Hematopoietic multipotent progenitor cell (in vitro differentiated cells): ENCODE data around the gene TCTN1. TPM values are rescaled to one million over a fixed set of nuclear protein-coding genes. Genes with fewer than 3 reads are reported as not detected.

Source experiments
- DNase-seq, 3 donors: peaks; one replicate each; pipeline ENCODE4 v3.0.0-alpha.2; 2011 to 2015; ENCODE audit warnings: low read depth in 2 of 3, low spot score in 2 of 3
- total RNA-seq: library from RNA; depleted of rRNA; stranded (reverse); fragments of >200 nt; gene quantifications from one replicate; pipeline ENCODE4 v1.2.3, GENCODE V29; 2012

Gene TCTN1
- total RNA-seq, 1 donor = 14.0 TPM

GRCh38 chr12:110676171-110676570, 62.2 kb downstream of the TCTN1 start:
- no peak for DNase-seq

GRCh38 chr12:110677206-110677911, 63.4 kb downstream of the TCTN1 start:
- peak in 1 of 3 donors; percentile 66 for DNase-seq

DNA sequence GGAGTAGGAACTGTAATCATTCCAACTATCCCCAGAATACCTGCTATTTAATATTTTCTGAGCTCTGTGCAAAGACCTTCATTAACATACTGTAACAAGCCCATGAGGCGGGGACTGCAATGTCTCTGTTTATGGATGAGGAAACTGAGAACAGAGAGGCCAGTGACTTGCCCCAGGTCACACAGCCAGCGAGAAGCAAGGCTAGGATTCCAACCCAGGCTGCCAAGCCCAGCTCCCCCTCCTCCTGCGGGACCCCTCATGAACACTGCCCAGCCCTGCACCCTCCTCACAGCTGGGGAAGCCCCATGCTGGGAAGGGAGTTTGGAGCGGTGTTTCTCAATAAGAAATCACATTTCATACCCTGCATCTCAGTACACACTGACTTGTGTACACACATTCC, 64.1 kb downstream of the TCTN1 start:
- DNase-seq = no peak

GRCh38 chr12:110679201-110679600, 65.3 kb downstream of the TCTN1 start:
- no peak for DNase-seq

GRCh38 chr12:110680032-110680431, 66.1 kb downstream of the TCTN1 start:
- DNase-seq = no peak

DNA sequence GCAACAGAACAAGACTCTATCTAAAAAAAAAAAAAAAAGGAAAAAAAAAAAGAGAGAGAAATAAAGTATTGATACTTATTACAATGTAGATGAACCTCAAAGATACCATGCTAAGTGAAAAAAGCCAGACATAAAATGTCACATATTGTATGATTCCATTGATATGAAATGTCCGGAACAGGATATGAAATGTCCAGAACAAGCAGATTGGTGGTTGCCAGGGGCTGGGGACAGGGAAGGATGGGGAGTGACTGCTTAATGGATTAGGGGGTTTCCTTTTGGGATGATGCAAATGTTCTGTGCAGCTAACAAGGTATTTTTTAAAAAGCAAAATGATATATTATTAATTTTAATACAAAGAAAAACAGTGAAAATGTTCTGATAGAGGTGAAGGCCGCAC, 70.0 kb downstream of the TCTN1 start:
- DNase-seq = no peak

- DNase-seq = no peak
These were observed 70.4 kb downstream of the TCTN1 start for GRCh38 chr12:110684312-110684836.

- no peak for DNase-seq
These were observed 72.5 kb downstream of the TCTN1 start for GRCh38 chr12:110686294-110686903.

- DNase-seq = no peak
These were observed 73.7 kb downstream of the TCTN1 start for GRCh38 chr12:110687396-110688169.

GRCh38 chr12:110688446-110689280, 74.7 kb downstream of the TCTN1 start, which contains the start of gene HVCN1:
Gene HVCN1, minus strand, starts transcription at chr12:110689115. Its CDS starts 5,870 bp downstream, at chr12:110683245.
- DNase-seq = no peak

DNA sequence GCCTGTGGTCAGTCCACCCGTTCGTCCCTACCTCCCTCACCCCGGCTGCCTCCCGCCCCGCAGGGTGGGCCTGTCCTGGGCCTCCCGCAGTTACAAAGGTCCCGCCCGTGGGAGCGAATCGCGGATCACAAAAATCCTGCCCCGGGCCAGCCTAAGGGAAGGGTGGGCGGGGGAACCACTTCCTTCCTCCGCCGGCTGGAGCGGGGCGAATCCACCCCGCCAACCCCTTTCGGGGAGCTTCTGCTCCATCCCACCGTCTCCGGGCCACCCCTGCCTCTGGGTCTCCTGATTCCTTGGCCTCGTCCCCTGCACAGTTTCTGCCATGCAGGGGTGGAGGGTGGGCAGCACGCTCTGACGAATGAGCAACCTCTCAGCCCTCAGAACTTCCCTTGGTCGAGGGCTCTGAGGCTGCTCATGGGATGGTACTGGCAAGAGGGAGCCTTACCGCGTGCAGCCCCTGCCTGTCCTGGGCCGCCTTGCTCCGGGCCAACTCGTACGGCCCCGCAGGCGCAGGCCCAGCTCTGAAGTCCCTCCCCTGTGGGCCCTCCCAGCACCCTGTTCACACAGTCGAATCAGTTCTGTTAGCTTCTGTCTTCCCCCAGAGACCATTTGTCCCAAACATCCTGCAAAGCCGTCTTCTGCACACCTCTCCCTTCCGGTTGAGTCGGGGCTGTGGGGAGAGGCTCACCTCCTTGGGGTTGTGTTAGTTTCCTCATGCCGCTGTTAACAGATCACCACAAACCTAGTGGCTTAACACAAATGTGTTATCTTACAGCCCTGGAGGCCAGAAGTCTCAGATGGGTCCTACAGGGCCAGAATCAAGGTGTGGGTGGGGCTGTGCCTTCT, 75.6 kb downstream of the TCTN1 start:
- DNase-seq = peak in 2 of 3 donors; percentile 50

DNA sequence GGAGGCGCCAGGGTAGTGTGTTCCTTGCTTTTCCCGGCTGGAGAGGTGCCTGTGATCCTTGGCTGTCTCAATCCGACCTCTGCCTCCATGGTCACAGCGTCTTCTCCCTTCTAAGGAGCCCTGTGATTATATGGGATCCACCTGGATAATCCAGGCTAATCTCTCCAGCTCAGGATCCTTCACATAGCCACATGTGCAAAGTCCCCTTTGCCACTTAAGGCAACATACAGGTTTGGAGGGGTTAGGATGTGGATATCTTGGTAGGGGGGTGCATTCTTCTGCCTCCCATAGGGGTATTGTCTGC, 76.2 kb downstream of the TCTN1 start:
- DNase-seq = no peak

GRCh38 chr12:110693731-110694130, 79.8 kb downstream of the TCTN1 start:
- DNase-seq = peak in 1 of 3 donors; percentile 79

GRCh38 chr12:110694330-110694901, 80.5 kb downstream of the TCTN1 start:
- DNase-seq = no peak

GRCh38 chr12:110696283-110696682, 82.4 kb downstream of the TCTN1 start:
- DNase-seq = no peak

DNA sequence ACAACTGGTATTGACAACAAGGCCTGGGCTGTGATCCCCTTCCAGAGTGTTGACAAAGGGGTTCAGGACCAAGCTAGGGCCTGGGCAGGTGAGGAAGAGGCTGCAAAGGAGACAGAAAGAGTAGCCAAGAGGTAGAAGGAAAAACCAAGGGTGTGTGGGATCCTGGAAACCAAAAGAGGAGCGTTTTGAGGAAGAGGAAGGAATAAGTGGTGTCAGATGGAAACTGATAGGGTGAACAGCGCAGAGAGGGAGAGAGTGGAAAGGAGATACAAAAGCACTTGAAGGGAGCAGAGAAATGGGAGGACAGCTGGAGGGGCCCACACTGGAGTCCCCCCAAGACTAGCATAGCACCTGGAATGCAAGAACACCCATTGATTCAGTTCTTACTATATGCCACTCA, 83.3 kb downstream of the TCTN1 start:
- DNase-seq = no peak

GRCh38 chr12:110698171-110698902, 84.4 kb downstream of the TCTN1 start:
- peak; percentile 46 to 94 (median 84) for DNase-seq
